Body of pancreas (tissue), 4 donors: ENCODE data around the gene MMP3.

Experiments
- CTCF ChIP-seq, 7 experiments: fragments of 450-650 bp in 4 of 7; fragments of 200-600 bp in 3 of 7; sonication (generic) in 3 of 7; IDR thresholded peaks; one replicate each; pipeline ENCODE4 v1.5.1; 2016 to 2019; ENCODE audit warnings: antibody characterized with exemption in 7 of 7
- POLR2A ChIP-seq, 3 donors: fragments of 450-650 bp; IDR thresholded peaks; one replicate each; pipeline ENCODE4 v1.6.1; 2016; ENCODE audit warnings: antibody characterized with exemption in 3 of 3, mild to moderate bottlenecking in 2 of 3

GRCh38 chr11:102882389-102883024, 39.1 kb upstream of the MMP3 start:
- TF ChIP-seq CTCF (IDR thresholded peaks at IDR 0.05): no peak
- no peak for TF ChIP-seq POLR2A (IDR thresholded peaks at IDR 0.05)
